Activated B cell treated with CpG ODN at 0.5 μM for 24 hours (primary cell): ENCODE measurements around the gene SP1. TPM values are rescaled to one million over a fixed set of nuclear protein-coding genes. Genes with fewer than 3 reads are reported as not detected.
A peak's percentile ranks its signal among the peaks of the same experiment; 100 is the strongest.

Source experiments
- ATAC-seq: fragments of 200-7000 bp; cut with Tn5 transposase; one replicate; pipeline ENCODE4 v1.10.0; 2021; ENCODE audit warnings: low read depth, mild to moderate bottlenecking, moderate library complexity
- CTCF ChIA-PET: fragments of 350-600 bp; sonication (Branson Sonifier 250); formaldehyde crosslinking; loops from one replicate; lab custom pipeline; 2021; ENCODE audit warnings: antibody characterized with exemption; lab: Charles Lee
- POLR2A ChIA-PET: fragments of 350-600 bp; sonication (Branson Sonifier 250); formaldehyde crosslinking; loops from one replicate; lab custom pipeline; 2021; ENCODE audit warnings: antibody characterized with exemption; lab: Charles Lee
- DNase-seq: peaks from one replicate; pipeline ENCODE4 v3.0.0; 2022
- H3K27ac Mint-ChIP-seq: one replicate; pipeline ENCODE4 v1.8.0; 2020; ENCODE audit warnings: mixed read lengths
- H3K27me3 Mint-ChIP-seq: one replicate; pipeline ENCODE4 v1.8.0; 2021; ENCODE audit warnings: mixed read lengths
- H3K36me3 Mint-ChIP-seq: one replicate; pipeline ENCODE4 v1.8.0; 2021; ENCODE audit warnings: low read depth, mixed read lengths
- H3K4me1 Mint-ChIP-seq: one replicate; pipeline ENCODE4 v1.8.0; 2021; ENCODE audit warnings: mixed read lengths
- H3K4me3 Mint-ChIP-seq: one replicate; pipeline ENCODE4 v1.8.0; 2020; ENCODE audit warnings: mild to moderate bottlenecking, mixed read lengths
- H3K9me3 Mint-ChIP-seq: one replicate; pipeline ENCODE4 v1.8.0; 2020; ENCODE audit warnings: mixed read lengths
- CTCF ChIP-seq: fragments of 200-600 bp; IDR thresholded peaks from one replicate; pipeline ENCODE4 v1.8.0; 2022; ENCODE audit warnings: antibody characterized with exemption, mild to moderate bottlenecking
- intact Hi-C: fragments of 100-400 bp; cut with micrococcal nuclease; formaldehyde crosslinking; loops from one replicate; pipeline ENCODE4 v1.15.1; 2024
- total RNA-seq: library from RNA; stranded (reverse); gene quantifications from 2 replicates; pipeline ENCODE4 v1.2.3, GENCODE V29; 2022

SP1 gene
- total RNA-seq, 1 donor from 2014 or later, result 102 TPM

DNA sequence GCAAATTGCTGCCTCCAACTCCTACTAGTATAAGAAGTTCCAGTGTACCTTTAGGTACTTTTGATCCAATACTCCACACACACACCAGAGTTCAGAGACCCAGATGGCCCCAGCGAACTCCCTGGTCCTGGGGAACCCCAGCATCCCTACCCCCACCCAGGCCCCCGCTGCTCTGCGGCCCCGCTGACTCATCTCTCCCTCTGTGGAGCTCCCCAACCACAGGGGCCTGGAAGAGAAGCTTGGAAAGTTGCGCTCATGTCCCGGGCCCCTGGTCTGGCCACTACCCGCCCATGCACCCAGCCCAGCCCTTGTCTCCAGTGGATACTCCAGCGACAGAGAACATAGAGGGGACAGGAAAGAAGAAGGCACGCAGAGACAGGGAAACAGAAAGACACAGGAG is 39.6 kb upstream of the SP1 start:
- POLR2A ChIA-PET, result no interaction called here
- intact Hi-C loops, result no loop called here
- H3K27me3 Mint-ChIP-seq, result peaks cover 32% of the 10 kb centered on the region
- H3K4me3 Mint-ChIP-seq, result no peak overlapping the region
- peaks cover 26% of the 10 kb centered on the region for H3K4me1 Mint-ChIP-seq
- H3K27ac Mint-ChIP-seq, result no peak overlapping the region
- DNase-seq, result no peak
- CTCF ChIA-PET, result no interaction called here
- TF ChIP-seq CTCF, result no peak
- H3K36me3 Mint-ChIP-seq, result no peaks in the 10 kb centered on the region
- no peak for ATAC-seq
- no peaks in the 10 kb centered on the region for H3K9me3 Mint-ChIP-seq

DNA sequence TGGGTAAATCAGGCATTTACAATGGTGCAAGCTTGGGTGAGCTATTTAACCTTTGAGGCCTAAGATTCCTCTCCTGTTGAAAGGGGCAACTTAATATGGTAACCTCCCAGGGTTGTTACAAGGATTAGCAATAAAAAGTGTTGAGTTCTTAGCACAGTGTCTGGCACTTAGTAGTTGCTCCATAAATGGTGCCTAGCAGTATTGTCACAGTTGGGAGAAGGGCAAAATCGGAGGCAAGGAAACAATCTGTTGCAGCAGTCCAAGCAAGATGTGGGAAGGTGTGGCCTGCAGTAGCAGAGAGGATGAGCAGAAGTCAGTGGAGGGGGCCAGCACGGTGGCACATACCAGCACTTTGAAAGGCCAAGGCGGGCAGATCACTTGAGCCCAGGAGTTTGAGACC is 36.5 kb upstream of the SP1 start:
- H3K4me1 Mint-ChIP-seq, result peaks cover 15% of the 10 kb centered on the region
- DNase-seq (no peak), ATAC-seq (no peak)
- CTCF ChIA-PET, result interaction anchor here (3.1 to 4.4 kb wide), 2 partner anchors 18 to 78 kb away, joined by 28 to 148 read pairs; partner anchors contain the start of genes AAAS and AMHR2
- H3K27ac Mint-ChIP-seq, result no peak overlapping the region
- POLR2A ChIA-PET, result interaction anchor here (2.1 to 2.8 kb wide), 2 partner anchors 22 to 36 kb away, joined by 12 to 21 read pairs; partner anchors contain the start of genes AAAS and SP1
- intact Hi-C loops, result no loop called here
- no peaks in the 10 kb centered on the region for H3K36me3 Mint-ChIP-seq
- peak overlapping the region; percentile 21 for H3K4me3 Mint-ChIP-seq
- no peaks in the 10 kb centered on the region for H3K9me3 Mint-ChIP-seq
- no peak for TF ChIP-seq CTCF
- H3K27me3 Mint-ChIP-seq, result peaks cover 12% of the 10 kb centered on the region

DNA sequence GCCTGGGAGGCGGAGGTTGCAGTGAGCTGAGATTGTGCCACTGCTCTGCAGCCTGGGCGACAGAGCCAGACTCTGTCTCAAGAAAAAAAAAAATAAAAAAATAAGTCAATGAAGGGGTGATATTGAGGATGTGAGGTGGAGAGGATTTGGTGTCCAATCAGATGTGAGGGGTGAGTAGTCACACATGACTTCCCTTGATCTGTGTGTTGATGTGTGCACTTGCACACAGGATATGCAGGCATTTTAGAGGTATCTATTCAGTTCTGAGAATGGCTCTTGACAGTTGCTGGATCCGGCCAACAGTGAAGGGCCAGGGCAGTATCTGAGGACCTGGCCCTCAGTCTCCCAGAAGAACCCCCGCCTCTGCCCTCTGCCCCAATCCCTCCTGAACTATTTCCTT is 36.0 kb upstream of the SP1 start:
- Mint-ChIP-seq H3K9me3 (no peaks in the 10 kb centered on the region), H3K27me3 (peaks cover 9% of the 10 kb centered on the region), H3K4me3 (peak overlapping the region; percentile 67), H3K4me1 (peaks cover 15% of the 10 kb centered on the region), H3K36me3 (no peaks in the 10 kb centered on the region), H3K27ac (no peak overlapping the region)
- CTCF ChIA-PET, result interaction anchor here (1.8 to 4.4 kb wide), 5 partner anchors 18 to 185 kb away, joined by 10 to 148 read pairs (median 28); partner anchors contain the start of genes AAAS, AMHR2 and SP1
- no peak for ATAC-seq
- POLR2A ChIA-PET, result interaction anchor here (0.6 to 2.8 kb wide), 5 partner anchors 20 to 157 kb away, joined by 9 to 24 read pairs (median 12); partner anchors contain the start of genes AAAS, SP1 and TARBP2
- no peak for DNase-seq
- intact Hi-C loops, result no loop called here
- TF ChIP-seq CTCF, result no peak

DNA sequence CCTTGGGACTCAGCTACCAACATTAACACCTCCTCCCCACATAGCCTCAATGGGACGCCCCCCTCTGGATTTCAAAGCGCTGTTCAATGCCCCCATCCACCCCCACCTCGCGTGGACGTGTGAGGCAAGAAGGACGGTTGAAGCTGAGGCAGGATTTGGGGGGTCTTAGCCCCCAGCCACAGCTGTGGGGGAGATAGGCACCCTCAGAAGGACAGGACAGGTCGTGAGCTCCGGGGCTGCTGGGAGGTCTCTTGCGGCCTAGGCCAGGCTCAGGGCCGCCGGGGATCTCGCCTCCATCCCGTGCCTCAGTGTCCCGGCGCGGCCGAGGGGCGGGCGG is 35.5 kb upstream of the SP1 start:
- ChIA-PET CTCF (interaction anchor here (0.7 to 4.4 kb wide), 21 partner anchors 9 to 296 kb away, joined by 3 to 148 read pairs (median 5); partner anchors contain the start of genes AAAS, AMHR2, ESPL1 and MYG1), POLR2A (interaction anchor here (0.6 to 2.8 kb wide), 11 partner anchors 14 to 157 kb away, joined by 3 to 24 read pairs (median 8); partner anchors contain the start of genes AAAS, SP1 and TARBP2)
- intact Hi-C loops, result no loop called here
- DNase-seq (no peak), ATAC-seq (no peak)
- no peaks in the 10 kb centered on the region for H3K36me3 Mint-ChIP-seq
- H3K27ac Mint-ChIP-seq, result no peak overlapping the region
- TF ChIP-seq CTCF, result no peak
- H3K4me1 Mint-ChIP-seq, result peaks cover 15% of the 10 kb centered on the region
- H3K4me3 Mint-ChIP-seq, result peak overlapping the region; percentile 67
- no peaks in the 10 kb centered on the region for H3K9me3 Mint-ChIP-seq
- H3K27me3 Mint-ChIP-seq, result peaks cover 9% of the 10 kb centered on the region

DNA sequence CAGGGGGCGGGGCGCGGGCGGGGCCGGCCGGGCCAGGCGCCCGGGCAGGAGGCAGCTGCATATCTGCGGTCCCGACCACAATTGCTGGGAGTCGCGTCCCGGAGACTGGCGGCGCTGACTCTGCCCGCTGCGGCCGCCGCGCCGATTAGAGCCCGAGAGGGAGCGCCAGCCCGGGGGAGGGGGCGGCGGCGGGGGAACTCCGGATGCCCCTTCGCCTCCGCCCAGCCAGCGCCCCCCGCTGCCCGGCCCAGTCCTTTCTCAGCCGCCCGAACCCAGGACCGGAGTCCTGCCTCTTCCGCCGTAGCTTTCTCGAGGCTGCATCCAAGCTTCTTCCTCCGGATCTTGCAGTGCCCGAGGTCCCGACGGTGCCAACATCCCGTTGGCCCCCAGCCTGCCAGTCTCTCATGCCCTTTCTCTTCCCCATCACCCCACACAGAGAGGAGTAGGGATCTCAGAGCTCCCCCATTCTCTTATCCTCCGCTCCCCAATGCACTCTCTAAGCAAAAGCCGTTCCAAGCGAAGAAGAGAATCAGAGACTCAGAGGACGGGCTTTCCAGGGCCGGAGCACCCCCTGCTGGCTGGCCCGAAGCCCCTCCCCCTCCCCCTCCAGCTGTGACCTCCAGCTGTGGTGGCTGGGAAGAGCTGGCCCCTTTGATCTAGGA is 35.0 kb upstream of the SP1 start:
- Mint-ChIP-seq H3K4me3 (peak overlapping the region; percentile 93), H3K4me1 (peaks cover 15% of the 10 kb centered on the region), H3K27ac (peak overlapping the region; percentile 67), H3K36me3 (no peaks in the 10 kb centered on the region), H3K9me3 (no peaks in the 10 kb centered on the region), H3K27me3 (peaks cover 6% of the 10 kb centered on the region)
- CTCF ChIA-PET, result interaction anchor here (0.6 to 4.4 kb wide), 33 partner anchors 10 to 307 kb away, joined by 3 to 148 read pairs (median 4); partner anchors contain the start of genes AAAS, AMHR2, ESPL1 and MYG1
- TF ChIP-seq CTCF, result no peak
- intact Hi-C loops, result loop anchor here (1.0 kb wide), 5 partner anchors 21 to 279 kb away; no protein-coding TSS in a partner anchor
- POLR2A ChIA-PET, result interaction anchor here (0.5 to 2.8 kb wide), 18 partner anchors 10 to 187 kb away, joined by 3 to 24 read pairs (median 4); partner anchors contain the start of genes AAAS, PFDN5, SP1 and TARBP2
- DNase-seq (peak; percentile 61), ATAC-seq (peak; percentile 90)
